HUES48 (cell line): ENCODE results near the gene NDUFB2.

Source experiments
- H3K27ac ChIP-seq: one replicate; pipeline ENCODE4 v1.7.0; 2013; ENCODE audit warnings: low read depth, low read length, inconsistent platforms
- H3K27me3 ChIP-seq: 2 replicates; pipeline ENCODE4 v1.6.1; 2013; ENCODE audit warnings: mild to moderate bottlenecking, low read length; ENCODE audit not compliant: control insufficient read depth, insufficient read depth
- H3K36me3 ChIP-seq: 2 replicates; pipeline ENCODE4 v1.6.1; 2013; ENCODE audit warnings: low read length; ENCODE audit not compliant: control insufficient read depth, insufficient read depth
- H3K4me1 ChIP-seq: 2 replicates; pipeline ENCODE4 v1.6.1; 2013; ENCODE audit warnings: mild to moderate bottlenecking, low read length; ENCODE audit not compliant: control insufficient read depth, insufficient read depth
- H3K4me3 ChIP-seq: 2 replicates; pipeline ENCODE4 v1.5.1; 2013; ENCODE audit warnings: mild to moderate bottlenecking, low read depth, low read length
- H3K9ac ChIP-seq: 2 replicates; pipeline ENCODE4 v1.6.1; 2013; ENCODE audit warnings: mild to moderate bottlenecking, low read depth, low read length, moderate library complexity
- H3K9me3 ChIP-seq: 2 replicates; pipeline ENCODE4 v1.6.1; 2013; ENCODE audit warnings: low read length; ENCODE audit not compliant: control insufficient read depth, insufficient read depth

Gene NDUFB2

GRCh38 chr7:140696680-140697446, at the start of gene NDUFB2:
Gene NDUFB2, plus strand, starts transcription at chr7:140696708. Its CDS starts 37 bp downstream, at chr7:140696745.
- Histone ChIP-seq H3K27me3 (no peaks in the 10 kb centered on the region), H3K4me3 (peak within 1 kb of the TSS; percentile 99), H3K9ac (peak within 1 kb of the TSS; percentile 84), H3K4me1 (peaks cover 6% of the 10 kb centered on the region; the same call in 1 of the 2 replicates), H3K27ac (peak within 1 kb of the TSS; percentile 90), H3K36me3 (no peaks in the 10 kb centered on the region), H3K9me3 (no peaks in the 10 kb centered on the region)

- no peak overlapping the region for H3K9ac ChIP-seq
- no peak overlapping the region for H3K27ac ChIP-seq
- peaks cover 4% of the 10 kb centered on the region; the same call in 1 of the 2 replicates for H3K27me3 ChIP-seq
- H3K9me3 ChIP-seq: no peaks in the 10 kb centered on the region
- H3K36me3 ChIP-seq: no peaks in the 10 kb centered on the region
- peaks cover 8% of the 10 kb centered on the region; the same call in 1 of the 2 replicates for H3K4me1 ChIP-seq
- H3K4me3 ChIP-seq: no peak overlapping the region
These were observed 49.4 kb upstream of the NDUFB2 start for GRCh38 chr7:140646931-140647647.

GRCh38 chr7:140649556-140650205, 46.8 kb upstream of the NDUFB2 start:
- Histone ChIP-seq H3K4me1 (peaks cover 8% of the 10 kb centered on the region; the same call in 1 of the 2 replicates), H3K27ac (no peak overlapping the region), H3K4me3 (no peak overlapping the region), H3K9ac (no peak overlapping the region), H3K36me3 (no peaks in the 10 kb centered on the region), H3K9me3 (no peaks in the 10 kb centered on the region), H3K27me3 (no peaks in the 10 kb centered on the region)

- no peak overlapping the region for H3K27ac ChIP-seq
- no peak overlapping the region for H3K4me3 ChIP-seq
- H3K36me3 ChIP-seq: no peaks in the 10 kb centered on the region
- H3K9ac ChIP-seq: no peak overlapping the region
- H3K4me1 ChIP-seq: peaks cover 8% of the 10 kb centered on the region; the same call in 1 of the 2 replicates
- H3K9me3 ChIP-seq: no peaks in the 10 kb centered on the region
- no peaks in the 10 kb centered on the region for H3K27me3 ChIP-seq
These were observed 46.1 kb upstream of the NDUFB2 start for GRCh38 chr7:140650367-140650766.

- Histone ChIP-seq H3K27me3 (no peaks in the 10 kb centered on the region), H3K27ac (no peak overlapping the region), H3K9me3 (no peaks in the 10 kb centered on the region), H3K9ac (no peak overlapping the region), H3K4me3 (no peak overlapping the region), H3K4me1 (no peaks in the 10 kb centered on the region), H3K36me3 (no peaks in the 10 kb centered on the region)
These were observed 43.0 kb upstream of the NDUFB2 start for GRCh38 chr7:140653319-140654108.

GRCh38 chr7:140654109-140654387, 42.5 kb upstream of the NDUFB2 start:
- no peaks in the 10 kb centered on the region for H3K27me3 ChIP-seq
- H3K27ac ChIP-seq: no peak overlapping the region
- H3K4me1 ChIP-seq: no peaks in the 10 kb centered on the region
- no peaks in the 10 kb centered on the region for H3K36me3 ChIP-seq
- H3K9me3 ChIP-seq: no peaks in the 10 kb centered on the region
- no peak overlapping the region for H3K9ac ChIP-seq
- no peak overlapping the region for H3K4me3 ChIP-seq

- Histone ChIP-seq H3K4me3 (no peak overlapping the region), H3K27ac (no peak overlapping the region), H3K36me3 (no peaks in the 10 kb centered on the region)
These were observed 41.8 kb upstream of the NDUFB2 start for GRCh38 chr7:140654661-140655060.

GRCh38 chr7:140655511-140656408, 40.7 kb upstream of the NDUFB2 start:
- Histone ChIP-seq H3K4me3 (no peak overlapping the region), H3K9me3 (no peaks in the 10 kb centered on the region), H3K27ac (no peak overlapping the region)

More at GRCh38 chr7:140654661-140655060, 41.8 kb upstream of the NDUFB2 start:
- Histone ChIP-seq H3K4me1 (no peaks in the 10 kb centered on the region), H3K9me3 (no peaks in the 10 kb centered on the region), H3K9ac (no peak overlapping the region), H3K27me3 (no peaks in the 10 kb centered on the region)

GRCh38 chr7:140656548-140657515, 39.7 kb upstream of the NDUFB2 start:
- no peaks in the 10 kb centered on the region for H3K9me3 ChIP-seq
- H3K27me3 ChIP-seq: no peaks in the 10 kb centered on the region
- no peak overlapping the region for H3K9ac ChIP-seq
- H3K36me3 ChIP-seq: no peaks in the 10 kb centered on the region
- H3K4me3 ChIP-seq: no peak overlapping the region
- no peaks in the 10 kb centered on the region for H3K4me1 ChIP-seq
- H3K27ac ChIP-seq: no peak overlapping the region

More at GRCh38 chr7:140655511-140656408, 40.7 kb upstream of the NDUFB2 start:
- Histone ChIP-seq H3K9ac (no peak overlapping the region), H3K36me3 (no peaks in the 10 kb centered on the region), H3K4me1 (no peaks in the 10 kb centered on the region), H3K27me3 (no peaks in the 10 kb centered on the region)
